HepG2 (cell line): ENCODE results near the gene EPO. TPM values are rescaled to one million over a fixed set of nuclear protein-coding genes. Genes with fewer than 3 reads are reported as not detected.
A peak's percentile ranks its signal among the peaks of the same experiment; 100 is the strongest.

Experiments
- AHR ChIP-seq: IDR thresholded peaks from 2 replicates; pipeline ENCODE4 v1.6.1; 2018; ENCODE audit warnings: missing genetic modification reagents, missing compliant biosample characterization
- BHLHE40 ChIP-seq: IDR thresholded peaks from 2 replicates; pipeline ENCODE4 v1.6.1; 2011; ENCODE audit warnings: low read length, improper control_type of control experiment
- FOSL1 ChIP-seq: sonication (generic); formaldehyde crosslinking; IDR thresholded peaks from 2 replicates; pipeline ENCODE4 v1.9.0; 2021; ENCODE audit warnings: missing genetic modification reagents, borderline replicate concordance
- FOXM1 ChIP-seq: sonication (generic); formaldehyde crosslinking; IDR thresholded peaks from 2 replicates; pipeline ENCODE4 v1.5.0; 2020; ENCODE audit warnings: missing genetic modification reagents
- HES4 ChIP-seq: sonication (generic); formaldehyde crosslinking; IDR thresholded peaks from 2 replicates; pipeline ENCODE4 v1.9.0; 2021; ENCODE audit warnings: mild to moderate bottlenecking, missing genetic modification reagents, borderline replicate concordance
- KDM6A ChIP-seq: IDR thresholded peaks from 2 replicates; pipeline ENCODE4 v1.6.1; 2016; ENCODE audit warnings: low read depth
- NCOA2 ChIP-seq: sonication (generic); formaldehyde crosslinking; IDR thresholded peaks from 2 replicates; pipeline ENCODE4 v1.8.0; 2022; ENCODE audit warnings: inconsistent platforms
- NCOR1 ChIP-seq: fragments of 200-600 bp; sonication (generic); IDR thresholded peaks from 2 replicates; pipeline ENCODE4 v1.7.0; 2017; ENCODE audit warnings: antibody characterized with exemption, low read length, borderline replicate concordance
- NR2C2 ChIP-seq: sonication (generic); formaldehyde crosslinking; IDR thresholded peaks from 2 replicates; pipeline ENCODE4 v1.4.0; 2020; ENCODE audit warnings: missing genetic modification reagents, mild to moderate bottlenecking, moderate library complexity, borderline replicate concordance
- NR2F1 ChIP-seq, 2 experiments: fragments of 450-650 bp in 1 of 2; formaldehyde crosslinking in 1 of 2; IDR thresholded peaks; 2 replicates each; pipeline versions ENCODE4 v1.5.0 to v1.6.1; 2016 to 2020; ENCODE audit warnings: mild to moderate bottlenecking in 1 of 2, missing compliant biosample characterization in 1 of 2, missing genetic modification reagents in 1 of 2, moderate library complexity in 1 of 2
- SP5 ChIP-seq: IDR thresholded peaks from 2 replicates; pipeline ENCODE4 v1.6.1; 2016; ENCODE audit warnings: low read depth, borderline replicate concordance
- TEAD3 ChIP-seq: optimal IDR thresholded peaks from 2 replicates; pipeline ENCODE3; 2016; ENCODE audit warnings: borderline replicate concordance
- ZFAT ChIP-seq: sonication (generic); formaldehyde crosslinking; conservative IDR thresholded peaks from 2 replicates; pipeline ENCODE4 v1.8.1; 2023; ENCODE audit warnings: missing genetic modification reagents, inconsistent platforms
- ZFP90 ChIP-seq: sonication (generic); formaldehyde crosslinking; IDR thresholded peaks from 2 replicates; pipeline ENCODE4 v1.8.0; 2022; ENCODE audit warnings: missing genetic modification reagents, mild to moderate bottlenecking, inconsistent platforms, borderline replicate concordance
- ZMYM3 ChIP-seq: sonication (generic); formaldehyde crosslinking; IDR thresholded peaks from 2 replicates; pipeline ENCODE4 v1.5.1; 2020; ENCODE audit warnings: mild to moderate bottlenecking, missing genetic modification reagents
- ZMYM4 ChIP-seq: sonication (generic); formaldehyde crosslinking; IDR thresholded peaks from 2 replicates; pipeline ENCODE4 v1.8.1; 2023; ENCODE audit warnings: mild to moderate bottlenecking, missing genetic modification reagents
- ZNF160 ChIP-seq: sonication (generic); formaldehyde crosslinking; IDR thresholded peaks from 2 replicates; pipeline ENCODE4 v1.8.0; 2022; ENCODE audit warnings: mild to moderate bottlenecking, inconsistent platforms, missing genetic modification reagents
- ZNF230 ChIP-seq: sonication (generic); formaldehyde crosslinking; IDR thresholded peaks from 2 replicates; pipeline ENCODE4 v1.4.0; 2020; ENCODE audit warnings: mild to moderate bottlenecking, missing genetic modification reagents
- ZNF33A ChIP-seq: sonication (generic); formaldehyde crosslinking; IDR thresholded peaks from 2 replicates; pipeline ENCODE4 v1.5.1; 2020; ENCODE audit warnings: missing genetic modification reagents, mild to moderate bottlenecking, moderate library complexity, borderline replicate concordance
- ZNF562 ChIP-seq: sonication (generic); formaldehyde crosslinking; IDR thresholded peaks from 2 replicates; pipeline ENCODE4 v1.8.0; 2022; ENCODE audit warnings: missing genetic modification reagents, borderline replicate concordance
- ZNF678 ChIP-seq: sonication (generic); formaldehyde crosslinking; IDR thresholded peaks from 2 replicates; pipeline ENCODE4 v1.4.0; 2020; ENCODE audit warnings: mild to moderate bottlenecking, missing genetic modification reagents
- ZNF788 ChIP-seq: sonication (generic); formaldehyde crosslinking; IDR thresholded peaks from 2 replicates; pipeline ENCODE4 v1.5.0; 2020; ENCODE audit warnings: mild to moderate bottlenecking, missing genetic modification reagents, borderline replicate concordance
- ZNF878 ChIP-seq: sonication (generic); formaldehyde crosslinking; IDR thresholded peaks from 2 replicates; pipeline ENCODE4 v1.8.1; 2023; ENCODE audit warnings: mild to moderate bottlenecking, missing genetic modification reagents, moderate library complexity
- ZSCAN9 ChIP-seq: IDR thresholded peaks from 2 replicates; pipeline ENCODE4 v1.6.1; 2016; ENCODE audit warnings: borderline replicate concordance
- polyA plus RNA-seq, 8 experiments: library from polyadenylated mRNA; depleted of rRNA in 3 of 8; stranded (reverse) in 7 of 8; unstranded in 1 of 8; fragments of >200 nt; fragmentation: Illumina TruSeq in 4 of 8; extraction: Trizol in 4 of 8; gene quantifications; 2 replicates each; pipeline versions ENCODE4 v1.2.1 to v1.2.3, GENCODE V29; 2011 to 2016; ENCODE audit warnings: low read depth in 4 of 8, missing spikeins in 1 of 8, mixed read lengths in 1 of 8; ENCODE audit not compliant: insufficient read depth in 1 of 8
- total RNA-seq, 5 experiments: library from RNA; depleted of rRNA; stranded (reverse); fragments of >200 nt; fragmentation: Illumina TruSeq; extraction: Trizol; gene quantifications; 2 replicates each; pipeline ENCODE4 v1.2.3, GENCODE V29; 2016; ENCODE audit warnings: low read depth in 1 of 5
- TF ChIP-seq, protein P1 (sequence below): IDR thresholded peaks from 2 replicates; pipeline ENCODE4 v1.6.1; 2018; ENCODE audit warnings: missing genetic modification reagents
- TF ChIP-seq, protein P2 (sequence below): conservative IDR thresholded peaks from 2 replicates; pipeline ENCODE4 v1.6.1; 2018; ENCODE audit warnings: missing genetic modification reagents
- TF ChIP-seq, protein P3 (sequence below): sonication (generic); formaldehyde crosslinking; IDR thresholded peaks from 2 replicates; pipeline ENCODE4 v1.4.0; 2020; ENCODE audit warnings: missing genetic modification reagents

EPO gene
- total and polyA plus RNA-seq, 2 of the 13 experiments (the other 11 are each of a cell fraction or from before 2014, with no cell fraction given): 10.3 to 25.7 TPM

DNA sequence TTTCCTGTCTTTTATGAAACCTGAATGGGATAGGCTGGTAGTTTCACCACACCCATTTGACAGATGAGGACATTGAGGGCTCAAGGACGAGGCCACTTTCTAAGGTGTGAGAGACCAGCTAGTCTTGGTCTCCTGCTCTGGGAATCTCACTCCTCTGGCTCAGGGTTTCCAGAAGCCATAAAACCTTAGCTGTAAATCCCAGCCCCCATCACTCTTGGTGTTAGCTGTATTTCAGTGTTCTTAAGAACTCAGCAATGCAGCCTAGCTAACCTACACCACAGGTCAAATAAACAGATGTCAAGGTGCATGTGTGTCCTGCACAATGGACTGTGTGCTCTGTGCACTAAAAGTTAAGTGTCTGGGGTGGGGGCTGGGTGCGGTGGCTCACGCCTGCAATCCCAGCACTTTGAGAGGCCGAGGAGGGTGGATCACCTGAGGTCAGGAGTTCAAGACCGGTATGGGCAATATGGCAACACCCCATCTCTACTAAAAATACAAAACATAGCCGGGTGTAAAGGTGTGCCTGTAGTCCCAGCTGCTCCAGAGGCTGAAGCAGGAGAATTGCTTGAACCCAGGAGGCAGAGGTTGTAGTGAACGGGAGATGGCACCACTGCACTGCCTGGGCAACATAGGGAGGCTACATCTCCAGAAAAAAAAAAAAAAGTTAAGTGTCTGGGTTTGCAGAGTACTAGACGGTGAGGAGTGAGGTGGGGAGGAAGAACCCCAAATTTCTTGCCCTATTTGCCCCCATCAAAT, 567 bp upstream of the EPO start (continued):
- TF ChIP-seq HES4 (CRISPR knock-in tag) (no peak), ZNF562 (CRISPR knock-in tag) (no peak), ZNF160 (CRISPR knock-in tag) (0 out of 2 replicates have a peak, but pooled peaks have one; percentile 58), ZFP90 (CRISPR knock-in tag) (0 out of 2 replicates have a peak, but pooled peaks have one; percentile 69), ZMYM3 (peak; percentile 96), ZNF33A (CRISPR knock-in tag) (no peak), TEAD3 (CRISPR knock-in tag) (peak; percentile 34), SP5 (0 out of 2 replicates have a peak, but pooled peaks have one; percentile 20), NR2F1 (CRISPR knock-in tag; IDR thresholded peaks at IDR 0.05) (peak in 1 of 2 experiments; percentile 63; a peak in 2 of 4 replicates), ZNF678 (CRISPR knock-in tag) (no peak), NCOR1 (peak; percentile 52; the same call in 1 of the 2 replicates), NCOA2 (CRISPR knock-in tag) (peak; percentile 50; the same call in 1 of the 2 replicates), BHLHE40 (peak; percentile 46; the same call in 1 of the 2 replicates), FOSL1 (CRISPR knock-in tag) (no peak), ZNF788 (CRISPR knock-in tag) (peak; percentile 51; the same call in 1 of the 2 replicates), ZNF230 (CRISPR knock-in tag) (peak; percentile 31; the same call in 1 of the 2 replicates), FOXM1 (CRISPR knock-in tag) (no peak), ZNF878 (CRISPR knock-in tag) (no peak), AHR (CRISPR knock-in tag) (no peak), KDM6A (peak; percentile 78), ZSCAN9 (CRISPR knock-in tag) (no peak), ZFAT (CRISPR knock-in tag) (no peak), NR2C2 (CRISPR knock-in tag) (peak; percentile 37), ZMYM4 (CRISPR knock-in tag) (peak; percentile 27; the same call in 1 of the 2 replicates)
- TF ChIP-seq, protein P1, sequence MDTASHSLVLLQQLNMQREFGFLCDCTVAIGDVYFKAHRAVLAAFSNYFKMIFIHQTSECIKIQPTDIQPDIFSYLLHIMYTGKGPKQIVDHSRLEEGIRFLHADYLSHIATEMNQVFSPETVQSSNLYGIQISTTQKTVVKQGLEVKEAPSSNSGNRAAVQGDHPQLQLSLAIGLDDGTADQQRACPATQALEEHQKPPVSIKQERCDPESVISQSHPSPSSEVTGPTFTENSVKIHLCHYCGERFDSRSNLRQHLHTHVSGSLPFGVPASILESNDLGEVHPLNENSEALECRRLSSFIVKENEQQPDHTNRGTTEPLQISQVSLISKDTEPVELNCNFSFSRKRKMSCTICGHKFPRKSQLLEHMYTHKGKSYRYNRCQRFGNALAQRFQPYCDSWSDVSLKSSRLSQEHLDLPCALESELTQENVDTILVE: no peak
- TF ChIP-seq, protein P2, sequence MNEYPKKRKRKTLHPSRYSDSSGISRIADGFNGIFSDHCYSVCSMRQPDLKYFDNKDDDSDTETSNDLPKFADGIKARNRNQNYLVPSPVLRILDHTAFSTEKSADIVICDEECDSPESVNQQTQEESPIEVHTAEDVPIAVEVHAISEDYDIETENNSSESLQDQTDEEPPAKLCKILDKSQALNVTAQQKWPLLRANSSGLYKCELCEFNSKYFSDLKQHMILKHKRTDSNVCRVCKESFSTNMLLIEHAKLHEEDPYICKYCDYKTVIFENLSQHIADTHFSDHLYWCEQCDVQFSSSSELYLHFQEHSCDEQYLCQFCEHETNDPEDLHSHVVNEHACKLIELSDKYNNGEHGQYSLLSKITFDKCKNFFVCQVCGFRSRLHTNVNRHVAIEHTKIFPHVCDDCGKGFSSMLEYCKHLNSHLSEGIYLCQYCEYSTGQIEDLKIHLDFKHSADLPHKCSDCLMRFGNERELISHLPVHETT (CRISPR knock-in tag): 0 out of 2 replicates have a peak, but pooled peaks have one; percentile 47
- TF ChIP-seq, protein P3, sequence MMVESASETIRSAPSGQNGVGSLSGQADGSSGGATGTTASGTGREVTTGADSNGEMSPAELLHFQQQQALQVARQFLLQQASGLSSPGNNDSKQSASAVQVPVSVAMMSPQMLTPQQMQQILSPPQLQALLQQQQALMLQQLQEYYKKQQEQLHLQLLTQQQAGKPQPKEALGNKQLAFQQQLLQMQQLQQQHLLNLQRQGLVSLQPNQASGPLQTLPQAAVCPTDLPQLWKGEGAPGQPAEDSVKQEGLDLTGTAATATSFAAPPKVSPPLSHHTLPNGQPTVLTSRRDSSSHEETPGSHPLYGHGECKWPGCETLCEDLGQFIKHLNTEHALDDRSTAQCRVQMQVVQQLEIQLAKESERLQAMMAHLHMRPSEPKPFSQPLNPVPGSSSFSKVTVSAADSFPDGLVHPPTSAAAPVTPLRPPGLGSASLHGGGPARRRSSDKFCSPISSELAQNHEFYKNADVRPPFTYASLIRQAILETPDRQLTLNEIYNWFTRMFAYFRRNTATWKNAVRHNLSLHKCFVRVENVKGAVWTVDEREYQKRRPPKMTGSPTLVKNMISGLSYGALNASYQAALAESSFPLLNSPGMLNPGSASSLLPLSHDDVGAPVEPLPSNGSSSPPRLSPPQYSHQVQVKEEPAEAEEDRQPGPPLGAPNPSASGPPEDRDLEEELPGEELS (CRISPR knock-in tag): peak; percentile 82
